HG03139 (cell line): ENCODE data around the gene MMP19.
"Not testable (repeated sequence)": the region's sequence is repeated elsewhere in the genome, so short reads cannot be mapped to it uniquely, and the experiment has no call there.

Source experiments
- ATAC-seq: cut with Tn5 transposase; IDR thresholded peaks from one replicate; pipeline ENCODE4 v1.9.1; 2021; ENCODE audit not compliant: unreplicated experiment

The MMP19 gene

GRCh38 chr12:55844961-55845360 lies 2.2 kb upstream of the MMP19 start:
- ATAC-seq, result no peak

DNA sequence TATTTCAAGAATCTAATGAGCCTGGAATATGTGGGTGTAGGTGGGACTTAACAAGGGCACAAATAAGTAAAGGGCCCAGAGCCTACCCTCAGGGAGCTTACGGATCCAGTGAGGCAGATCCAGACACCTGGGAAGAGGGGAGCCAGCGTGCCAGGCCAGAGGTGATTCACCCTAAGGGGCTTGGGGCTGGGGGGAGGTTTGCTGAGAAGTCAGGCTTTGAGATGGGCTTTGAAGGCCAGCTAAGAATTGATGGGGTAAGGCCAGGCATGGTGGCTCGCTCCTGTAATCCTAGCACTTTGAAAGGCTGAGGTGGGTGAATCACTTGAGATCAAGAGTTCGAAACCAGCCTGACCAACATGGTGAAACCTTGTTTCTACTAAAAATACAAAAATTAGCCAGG lies 695 bp upstream of the MMP19 start:
- ATAC-seq, result no peak

DNA sequence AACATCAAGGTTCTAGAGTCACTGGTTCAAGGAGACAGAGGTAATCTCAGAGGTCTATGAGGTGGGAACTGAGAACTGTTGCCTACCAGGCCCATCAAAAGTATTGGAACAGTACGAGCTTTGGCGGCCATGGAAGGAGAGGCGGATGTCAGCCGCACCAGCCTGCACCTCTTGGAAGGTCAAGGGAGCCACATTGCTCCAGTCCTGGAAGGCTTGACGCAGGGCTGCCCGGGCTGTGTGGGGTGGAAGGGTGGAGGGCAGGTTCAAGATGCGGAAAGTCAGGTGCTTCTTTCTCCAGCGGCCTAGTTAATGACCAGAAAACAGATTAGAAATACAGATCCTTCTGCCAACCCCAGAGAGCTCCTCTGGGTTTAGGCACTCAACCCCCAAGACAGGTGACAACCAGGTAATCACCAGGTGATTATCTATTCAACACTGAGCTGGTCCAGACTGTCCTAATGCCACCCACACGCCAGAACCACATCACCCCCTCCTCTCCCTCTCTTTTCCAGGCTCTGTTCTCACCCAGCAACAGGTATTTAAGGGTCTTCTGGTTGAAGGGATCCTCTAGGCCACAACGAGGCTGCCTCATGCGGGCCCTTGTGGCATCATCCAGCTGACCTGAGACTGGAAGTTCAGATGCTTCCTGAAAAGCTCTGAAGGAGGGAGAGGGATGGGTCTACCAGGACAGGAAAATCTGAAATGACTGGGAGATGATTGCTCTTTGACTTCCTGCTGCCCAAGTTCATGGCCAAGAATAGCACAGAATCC lies 2.0 kb downstream of the MMP19 start:
- ATAC-seq, result no peak

DNA sequence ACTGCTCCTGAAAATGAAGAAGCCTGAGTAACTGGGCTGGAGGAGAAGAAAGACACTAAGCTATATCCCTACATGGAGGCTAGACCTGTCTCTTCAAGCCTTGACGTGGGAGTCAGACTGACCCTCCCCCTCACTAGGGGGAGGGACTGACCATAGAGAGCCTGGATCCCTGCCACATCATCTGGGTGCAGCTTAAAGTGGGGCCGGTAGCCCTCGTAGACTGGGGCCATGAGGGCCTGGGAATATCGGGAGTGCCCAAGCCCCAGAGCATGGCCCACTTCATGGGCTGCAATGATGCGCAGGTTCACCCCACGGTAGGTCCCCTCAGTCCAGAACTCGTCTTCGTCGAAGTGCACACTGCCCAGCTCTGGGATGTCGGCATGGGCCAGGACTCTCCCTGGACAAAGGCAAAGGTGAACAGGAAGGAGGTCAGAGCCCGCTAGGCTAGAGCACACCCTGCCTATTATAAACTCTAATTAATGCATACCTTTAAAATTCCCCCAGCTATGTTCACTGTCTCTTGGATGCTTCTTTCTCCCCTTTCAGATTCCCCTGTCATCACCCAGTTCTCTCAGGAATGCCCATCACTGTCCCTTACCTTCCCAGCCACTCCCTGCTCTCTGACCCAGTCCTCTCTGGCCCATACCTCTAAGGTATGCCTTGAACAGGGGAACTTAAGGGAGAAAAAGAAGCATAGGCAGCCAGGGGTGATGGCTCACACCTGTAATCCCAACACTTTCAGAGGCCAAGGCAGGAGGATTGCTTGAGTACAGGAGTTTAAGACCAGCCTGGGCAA lies 3.2 kb downstream of the MMP19 start:
- ATAC-seq, result no peak

- ATAC-seq, result no peak
These were observed 4.4 kb downstream of the MMP19 start for GRCh38 chr12:55838361-55838760.

- not testable (repeated sequence) for ATAC-seq
These were observed 8.3 kb downstream of the MMP19 start for GRCh38 chr12:55834400-55834799.

GRCh38 chr12:55833056-55833455 lies 9.7 kb downstream of the MMP19 start:
- ATAC-seq, result no peak

DNA sequence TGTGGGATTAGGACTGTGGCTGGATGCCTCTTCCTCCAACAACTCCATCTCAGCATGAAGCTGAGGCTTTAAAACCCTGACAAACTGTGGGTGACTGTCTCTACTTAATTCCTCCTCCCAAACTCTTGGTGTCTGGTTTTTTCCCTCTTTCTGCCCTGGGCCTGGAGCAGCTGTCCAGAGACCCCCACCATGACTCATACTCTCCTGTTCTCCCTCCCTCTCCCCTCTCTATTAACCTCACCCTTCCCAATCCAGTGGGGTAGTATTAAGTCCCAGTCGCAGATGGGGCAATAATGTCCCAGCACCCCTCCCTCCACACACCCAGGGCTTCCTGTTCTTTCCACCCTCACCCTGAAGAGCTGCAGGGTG lies 11.3 kb downstream of the MMP19 start:
- no peak for ATAC-seq

- ATAC-seq, result no peak
These were observed 11.9 kb downstream of the MMP19 start for GRCh38 chr12:55830601-55831446.

GRCh38 chr12:55829967-55830600 lies 12.7 kb downstream of the MMP19 start:
- ATAC-seq, result peak; percentile 21

DNA sequence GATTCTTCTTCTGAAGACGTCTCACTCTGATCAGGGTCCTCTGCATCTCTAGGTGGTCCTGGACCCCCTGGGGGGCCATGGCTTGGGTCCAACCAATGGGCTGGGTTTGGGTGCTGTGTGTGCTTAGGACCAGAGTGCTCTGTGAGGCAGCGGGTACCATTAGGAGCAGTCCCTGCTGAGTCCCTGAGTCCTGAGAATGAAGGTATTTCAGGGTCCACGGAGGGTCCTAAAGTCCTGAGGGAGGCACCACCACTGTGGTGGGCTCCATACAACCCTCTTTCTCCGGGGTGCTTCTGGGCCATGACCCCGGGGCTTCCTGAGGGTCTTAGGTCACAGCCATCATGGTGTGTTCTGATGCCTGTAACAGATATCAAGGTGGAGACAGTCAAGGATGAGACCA lies 14.4 kb downstream of the MMP19 start:
- ATAC-seq, result no peak

DNA sequence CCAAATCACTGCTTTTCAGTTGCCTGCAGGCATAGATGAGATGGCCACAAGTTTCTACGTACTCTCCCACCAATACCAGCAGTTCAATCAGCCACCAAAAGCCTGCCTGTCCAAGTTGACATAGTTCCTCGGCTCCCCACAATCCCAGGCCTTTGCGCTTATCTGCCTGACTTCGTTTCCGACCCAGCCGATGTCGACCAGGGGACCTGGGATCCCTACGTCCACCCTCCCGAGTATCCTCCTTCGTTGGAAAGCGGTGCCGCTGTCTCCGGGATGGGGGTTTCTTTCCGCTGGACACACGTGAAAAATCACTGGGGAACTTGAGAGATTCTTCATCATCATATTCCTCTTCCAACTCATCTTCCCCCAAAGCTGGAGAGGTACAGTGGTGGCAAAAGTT lies 14.9 kb downstream of the MMP19 start:
- no peak for ATAC-seq

- no peak for ATAC-seq
These were observed 18.0 kb downstream of the MMP19 start for GRCh38 chr12:55824726-55825125.

DNA sequence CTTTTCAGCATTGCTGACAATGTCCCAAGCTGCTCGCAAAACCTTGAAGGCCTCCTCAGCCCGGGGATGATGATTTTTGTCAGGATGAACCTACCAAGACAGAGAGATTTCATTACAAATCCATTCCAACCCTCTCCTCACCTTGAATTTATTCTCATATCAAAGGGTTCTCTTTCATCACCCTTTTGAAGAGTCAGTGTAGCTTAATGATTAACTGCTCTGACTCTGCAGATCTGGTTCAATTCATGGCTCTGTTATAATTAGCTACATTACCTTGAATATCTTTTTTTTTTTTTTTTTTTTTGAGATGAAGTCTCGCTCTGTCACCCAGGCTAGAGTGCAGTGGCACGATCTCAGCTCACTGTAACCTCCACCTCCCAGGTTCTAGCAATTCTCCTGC lies 19.3 kb downstream of the MMP19 start:
- ATAC-seq, result no peak

- ATAC-seq, result no peak
These were observed 20.5 kb downstream of the MMP19 start for GRCh38 chr12:55822228-55822627.

- no peak for ATAC-seq
These were observed 22.1 kb downstream of the MMP19 start for GRCh38 chr12:55820679-55821078.

GRCh38 chr12:55818886-55819285 lies 23.9 kb downstream of the MMP19 start:
- no peak for ATAC-seq

GRCh38 chr12:55818140-55818728 lies 24.5 kb downstream of the MMP19 start:
- ATAC-seq, result peak; percentile 26

DNA sequence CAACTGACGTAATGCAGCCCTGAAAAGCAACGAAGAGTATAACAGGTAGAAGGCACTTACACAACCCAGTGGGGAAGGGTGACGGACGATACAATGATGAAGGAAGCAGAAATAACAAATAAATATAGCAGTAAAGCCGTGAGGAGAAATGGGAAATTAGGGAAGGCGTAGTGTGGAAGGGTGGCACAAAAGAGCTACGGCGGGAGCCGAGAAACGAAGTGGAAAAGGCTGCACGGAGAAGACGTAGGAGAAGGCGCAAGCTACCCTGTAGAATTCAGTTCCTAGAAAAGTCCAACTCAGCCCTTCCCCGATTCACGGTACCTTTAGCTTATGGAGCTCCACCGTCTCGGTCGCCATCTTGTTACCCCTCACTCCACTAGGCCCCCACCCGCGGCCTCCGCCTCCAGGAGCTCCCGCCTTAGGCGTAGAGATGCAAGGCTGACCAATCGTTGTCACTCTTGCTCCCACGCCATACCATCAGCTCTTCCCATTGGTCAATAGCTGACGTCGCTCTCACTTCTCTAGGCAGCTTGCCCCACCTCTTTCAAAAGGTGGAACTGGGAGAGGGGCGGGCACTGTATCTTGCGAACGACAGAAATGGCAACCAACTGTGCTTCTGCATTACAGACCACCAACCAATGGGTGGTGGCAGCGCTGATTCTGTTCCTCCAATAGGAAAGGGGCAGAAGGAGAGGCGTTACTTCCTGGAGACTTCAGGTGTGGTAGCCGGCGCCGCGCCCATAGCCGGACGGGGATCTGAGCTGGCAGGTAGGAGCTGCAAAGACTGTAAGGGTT lies 25.2 kb downstream of the MMP19 start, which contains the start of the genes ORMDL2 and SARNP:
ORMDL2 (plus strand) TSS at position 697 of the 795 bp plus-strand sequence. CDS start 959 bp downstream, outside the sequence.
SARNP (minus strand) TSS at position 380 of the 795 bp plus-strand sequence; CDS start at position 357, 23 bp downstream.
- ATAC-seq, result peak; percentile 96
